GM19240 (cell line): ENCODE measurements around the gene GRHPR.
"Not testable (repeated sequence)": the region's sequence is repeated elsewhere in the genome, so short reads cannot be mapped to it uniquely, and the experiment has no call there.

ENCODE experiments used
- DNase-seq: peaks from one replicate; pipeline ENCODE4 v3.0.0; 2011; ENCODE audit warnings: low spot score; ENCODE audit not compliant: insufficient read length

Gene GRHPR

DNA sequence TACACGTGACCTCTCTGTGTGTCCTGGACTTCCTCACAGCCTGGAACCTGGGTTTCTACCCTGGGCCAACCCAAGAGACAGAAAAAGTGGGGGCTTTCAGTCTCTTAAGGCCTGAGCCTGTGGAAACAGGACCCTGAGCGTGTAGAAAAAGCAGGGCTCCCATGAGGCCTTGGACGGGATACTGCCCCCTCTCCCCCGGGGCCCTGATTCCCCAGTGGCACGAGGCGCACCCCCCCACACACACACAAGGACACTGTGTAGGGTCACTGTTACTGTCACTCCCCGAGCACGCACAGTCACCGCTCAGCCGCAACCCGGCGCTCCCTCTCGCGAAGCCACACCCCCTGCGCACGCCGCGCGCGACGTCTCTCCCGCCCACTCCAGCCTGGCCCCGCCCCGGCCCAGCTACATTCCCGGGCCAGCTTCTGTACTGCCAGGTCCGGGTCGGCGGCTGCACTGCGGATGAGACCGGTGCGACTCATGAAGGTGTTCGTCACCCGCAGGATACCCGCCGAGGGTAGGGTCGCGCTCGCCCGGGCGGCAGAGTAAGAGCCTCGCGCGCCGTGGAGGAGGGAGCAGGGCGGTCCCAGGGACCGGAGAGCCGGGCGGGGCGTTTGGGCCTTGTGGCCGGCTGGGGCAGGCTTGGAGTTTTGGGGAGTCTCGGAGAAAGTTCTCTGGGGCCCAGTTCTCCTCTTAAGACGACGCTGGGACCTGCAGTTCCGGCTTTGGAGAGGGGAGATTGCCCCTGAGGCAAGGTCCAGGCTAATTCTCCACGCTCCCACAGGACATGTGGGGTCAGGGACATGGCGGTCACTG lies at the start of gene GRHPR:
Gene GRHPR (plus strand): TSS at position 408 of the 816 bp plus-strand sequence. CDS start 55 bp downstream, at position 463.
- peak; percentile 79 for DNase-seq

- DNase-seq = no peak
Observed at GRCh38 chr9:37372839-37373238, 49.7 kb upstream of the GRHPR start.

DNA sequence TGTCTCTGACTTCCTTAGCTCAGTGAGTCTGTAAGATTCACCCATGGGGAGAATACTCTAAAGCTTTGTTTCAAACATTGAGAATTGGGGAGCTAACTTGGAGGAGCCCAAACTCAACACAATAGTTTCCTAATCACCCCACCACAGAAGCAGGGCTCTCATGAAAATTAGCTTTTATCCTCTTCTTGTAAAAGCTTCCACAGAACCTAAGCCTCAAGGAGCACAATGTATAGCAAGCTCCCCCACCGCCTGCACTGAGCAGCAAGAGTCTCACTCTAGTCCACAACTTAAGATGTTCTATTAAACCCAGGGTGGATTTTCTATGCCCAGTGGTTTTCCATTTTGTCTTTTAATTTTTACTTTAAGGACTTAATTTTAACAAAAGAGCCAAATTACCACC lies 48.9 kb upstream of the GRHPR start:
- no peak for DNase-seq

- DNase-seq = no peak
Observed at GRCh38 chr9:37374892-37375291, 47.6 kb upstream of the GRHPR start.

- DNase-seq = no peak
Observed at GRCh38 chr9:37377688-37378612, 44.5 kb upstream of the GRHPR start.

DNA sequence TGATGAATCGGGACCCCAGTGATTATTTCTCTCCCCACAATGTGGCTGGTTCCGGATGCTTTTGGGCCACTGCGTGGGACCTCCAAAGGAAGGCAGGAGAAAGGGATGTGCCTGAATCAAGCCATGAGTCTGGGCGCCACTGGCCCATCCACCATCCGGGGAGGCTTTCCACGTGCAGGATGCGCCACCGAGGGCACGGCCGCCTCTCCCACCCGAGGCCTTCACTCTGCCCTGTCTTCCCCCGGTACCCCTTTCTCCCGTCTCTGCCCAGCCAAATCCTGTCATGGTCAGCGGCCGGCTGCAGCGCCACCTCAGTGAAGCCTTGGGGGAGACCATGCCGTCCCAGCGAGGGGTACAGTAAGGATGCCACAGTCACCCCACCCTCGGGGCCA lies 43.9 kb upstream of the GRHPR start:
- DNase-seq = no peak

DNA sequence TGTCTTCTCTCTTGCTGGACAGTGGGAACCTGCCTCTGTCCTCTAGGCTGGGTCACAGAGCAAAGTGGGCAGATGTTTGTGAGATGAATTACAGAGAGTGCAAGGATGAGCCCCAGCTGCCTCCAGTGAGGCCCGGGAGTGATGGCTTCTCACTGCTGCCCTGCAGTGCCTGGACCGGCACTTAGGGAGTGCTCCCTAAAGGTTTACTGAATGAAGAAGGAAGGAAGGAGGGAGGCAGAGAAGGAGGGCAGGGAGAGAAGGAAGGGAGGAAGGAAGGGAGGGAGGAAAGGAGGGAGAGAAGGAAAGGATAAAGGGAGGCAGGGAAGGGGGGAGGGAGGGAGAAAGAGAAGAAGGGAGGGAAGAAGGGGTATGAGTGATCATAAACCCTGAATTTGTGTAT lies 42.7 kb upstream of the GRHPR start:
- no peak for DNase-seq

DNA sequence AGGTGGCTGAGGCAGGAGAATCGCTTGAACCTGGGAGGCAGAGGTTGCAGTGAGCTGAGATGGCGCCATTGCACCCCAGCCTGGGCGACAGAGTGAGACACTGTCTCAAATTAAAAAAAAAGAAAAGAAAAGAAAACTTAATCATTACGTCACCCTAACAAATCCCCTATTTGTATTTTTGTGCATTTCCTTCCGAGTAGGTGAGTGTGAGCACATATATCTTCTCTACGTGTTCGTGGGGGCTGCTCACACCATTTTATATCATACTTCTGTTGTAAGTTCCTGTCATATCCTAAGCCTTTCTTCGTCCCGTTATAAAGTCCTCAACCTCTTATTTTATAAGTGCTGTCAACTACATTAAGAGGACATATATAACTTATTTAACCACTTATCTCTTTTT lies 41.9 kb upstream of the GRHPR start:
- DNase-seq = no peak

- no peak for DNase-seq
Observed at GRCh38 chr9:37381094-37381741, 41.3 kb upstream of the GRHPR start.

- DNase-seq = no peak
Observed at GRCh38 chr9:37382161-37382981, 40.1 kb upstream of the GRHPR start.

DNA sequence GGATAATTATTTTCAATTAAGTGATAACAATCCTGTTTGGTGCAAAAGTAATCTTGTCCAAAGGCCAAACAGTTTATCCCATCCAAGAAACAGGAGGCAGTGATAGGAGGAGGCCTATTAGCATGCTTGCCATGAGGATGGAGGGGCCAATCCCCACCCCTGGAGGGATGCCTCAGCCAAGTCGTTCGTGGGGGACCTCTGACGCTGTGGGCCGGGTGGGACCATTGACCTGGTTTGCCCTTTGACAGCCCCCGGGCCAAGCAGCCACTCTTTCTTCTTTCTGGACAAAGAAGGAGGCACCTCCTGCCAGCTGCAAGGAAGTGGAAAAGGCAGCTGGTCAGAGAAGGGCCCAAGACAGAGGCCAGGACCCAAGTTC lies 39.5 kb upstream of the GRHPR start:
- no peak for DNase-seq

GRCh38 chr9:37383393-37383792 lies 39.1 kb upstream of the GRHPR start:
- DNase-seq = no peak

DNA sequence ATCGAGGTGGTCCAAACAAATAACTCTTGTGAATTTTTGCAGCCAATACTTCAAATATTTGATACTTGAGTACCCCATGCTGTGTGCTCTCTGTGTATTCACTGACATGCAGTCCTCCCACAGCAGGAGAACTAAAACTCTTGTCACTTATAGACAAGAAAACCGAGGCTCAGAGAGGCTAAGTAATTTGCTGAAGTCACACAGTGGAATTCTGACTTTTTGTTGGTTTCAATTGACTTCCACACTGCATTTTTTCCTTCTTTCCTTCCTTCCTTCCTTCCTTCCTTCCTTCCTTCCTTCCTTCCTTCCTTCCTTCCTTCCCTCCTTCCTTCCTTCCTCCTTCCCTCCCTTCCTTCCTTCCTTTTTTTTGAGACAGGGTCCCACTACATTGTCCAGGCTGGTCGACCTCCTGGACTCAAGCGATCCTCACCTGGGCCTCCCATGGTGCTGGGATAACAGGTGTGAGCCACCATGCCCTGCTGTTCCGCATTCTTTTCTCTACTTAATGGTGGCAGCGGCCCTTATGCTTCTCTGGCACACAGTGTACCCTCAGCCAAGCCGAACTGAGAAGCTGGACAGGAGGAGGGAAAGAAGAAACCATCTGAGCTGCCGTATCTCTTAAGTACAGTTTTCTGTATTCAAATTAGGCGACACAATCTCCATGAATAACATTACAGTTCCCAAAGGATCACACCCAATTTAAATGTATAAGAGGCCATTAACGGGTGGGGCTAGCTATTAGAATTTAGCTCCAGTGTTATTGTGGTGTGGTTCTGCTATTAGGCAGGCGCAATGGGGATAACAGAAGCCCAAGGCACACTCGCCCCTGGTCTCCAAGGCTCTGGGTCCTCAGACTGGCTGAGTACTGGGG lies 38.4 kb upstream of the GRHPR start:
- DNase-seq = no peak

DNA sequence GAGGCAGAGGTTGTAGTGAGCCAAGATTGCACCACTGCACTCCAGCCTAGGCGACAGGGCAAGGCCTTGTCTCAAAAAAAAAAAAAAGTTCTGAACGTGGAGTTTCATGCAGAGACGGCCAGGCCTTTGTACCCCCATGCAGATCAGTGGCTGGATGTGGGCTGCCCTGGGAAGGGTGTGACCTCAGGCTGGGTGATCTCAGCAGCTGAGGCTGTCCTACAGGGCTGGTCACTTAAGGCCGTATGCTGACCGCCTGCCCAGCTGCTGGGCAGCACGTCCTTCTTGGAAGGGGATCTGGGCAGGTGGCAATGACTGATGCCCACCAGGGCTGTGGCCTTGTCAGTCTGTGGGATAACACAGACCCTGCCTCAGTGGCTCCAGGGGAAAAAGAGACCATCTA lies 37.2 kb upstream of the GRHPR start:
- DNase-seq = no peak

DNA sequence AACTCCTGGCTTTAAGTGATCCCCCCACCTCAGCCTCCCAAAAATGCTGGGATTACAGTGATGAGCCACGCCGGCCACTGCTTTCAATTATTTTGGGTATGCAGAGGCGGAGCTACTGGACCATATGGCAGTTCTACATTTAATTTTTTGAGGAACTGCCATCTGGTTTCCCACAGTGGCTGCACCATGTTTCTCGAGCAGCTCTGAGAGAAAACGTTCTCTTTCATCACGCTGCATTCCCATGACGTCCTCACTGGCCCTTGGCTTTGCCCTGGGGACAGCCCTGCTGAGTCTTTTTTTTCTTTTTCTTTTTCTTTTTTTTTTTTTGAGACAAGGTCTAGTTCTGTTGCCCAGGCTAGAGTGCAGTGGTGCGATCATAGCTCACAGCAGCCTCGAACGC lies 35.5 kb upstream of the GRHPR start:
- DNase-seq = no peak

- DNase-seq = no peak
Observed at GRCh38 chr9:37390759-37391158, 31.7 kb upstream of the GRHPR start.

DNA sequence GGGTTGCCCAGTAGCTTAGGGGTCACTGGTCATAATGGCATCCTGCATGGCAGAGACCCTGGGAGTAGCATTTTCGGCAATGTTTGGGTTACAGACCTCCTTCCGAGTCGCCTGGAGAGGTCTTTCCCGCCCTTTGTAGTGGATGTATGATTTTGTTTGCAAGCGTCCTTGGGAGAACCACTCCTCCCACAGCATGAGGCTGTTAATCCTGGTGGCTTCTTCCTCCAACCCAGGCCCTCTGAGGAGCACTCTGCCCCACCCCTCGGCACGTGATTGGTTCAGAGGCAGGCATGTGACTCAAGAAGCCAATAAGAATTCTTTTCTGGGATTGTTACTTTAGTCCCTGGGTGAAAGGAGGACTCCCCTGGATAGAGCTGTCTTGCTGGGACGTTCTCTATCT lies 30.2 kb upstream of the GRHPR start:
- DNase-seq = no peak

DNA sequence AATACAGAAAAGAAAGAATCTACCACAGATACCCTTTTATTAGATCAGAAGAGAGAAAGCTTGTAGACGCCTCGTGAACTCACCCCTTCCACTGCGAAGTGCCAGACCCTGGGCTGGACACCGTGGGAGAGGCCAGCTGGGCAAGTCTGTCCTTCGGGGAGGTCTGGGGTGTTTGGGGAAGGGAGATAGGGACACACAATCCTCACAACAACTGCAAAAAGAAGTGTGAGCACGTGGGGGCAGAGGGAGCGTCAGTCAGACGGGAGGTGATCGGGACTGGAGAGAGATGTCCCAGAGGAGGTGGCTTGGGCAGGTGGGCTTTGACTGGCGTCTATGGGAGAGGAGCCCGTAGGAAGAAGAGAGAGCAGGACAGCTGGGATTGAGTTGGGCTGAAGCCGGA lies 27.3 kb upstream of the GRHPR start:
- no peak for DNase-seq

DNA sequence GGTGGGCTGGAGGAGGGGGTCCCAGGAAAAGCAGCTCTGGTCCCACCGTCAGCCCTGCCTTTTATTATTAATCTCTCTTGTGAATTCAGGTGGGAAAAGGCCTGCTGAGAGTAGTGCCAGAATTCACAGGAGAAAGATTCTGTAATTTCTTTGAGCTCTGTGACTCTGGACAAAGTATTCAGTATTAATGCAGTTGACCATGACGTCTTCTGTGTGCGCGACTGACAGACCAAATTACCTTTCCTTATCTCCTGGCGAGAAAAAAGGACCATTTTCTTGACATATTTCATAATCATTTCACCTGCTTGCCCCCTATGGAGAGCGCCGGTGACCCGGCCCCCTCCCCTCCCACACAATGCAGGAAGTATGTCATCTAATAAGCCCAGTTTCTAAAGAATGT lies 26.8 kb upstream of the GRHPR start:
- no peak for DNase-seq

DNA sequence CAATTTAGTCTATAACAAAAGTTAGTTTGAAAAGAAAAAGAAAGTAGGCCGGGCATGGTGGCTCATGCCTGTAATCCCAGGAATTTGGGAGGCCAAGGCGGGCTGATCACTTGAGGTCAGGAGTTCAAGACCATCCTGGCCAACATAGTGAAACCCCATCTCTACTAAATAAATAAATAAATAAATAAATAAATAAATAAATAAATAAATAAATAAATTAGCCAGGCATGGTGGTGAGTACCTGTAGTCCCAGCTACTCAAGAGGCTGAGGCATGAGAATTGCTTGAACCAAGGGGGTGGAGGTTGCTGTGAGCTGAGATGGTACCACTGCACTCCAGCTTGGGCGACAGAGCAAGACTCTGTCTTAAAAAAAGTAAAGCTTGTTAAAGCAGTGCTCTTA lies 24.5 kb upstream of the GRHPR start:
- not testable (repeated sequence) for DNase-seq
